ENCODE data around the gene RETN. TPM values are rescaled to one million over a fixed set of nuclear protein-coding genes. Genes with fewer than 3 reads are reported as not detected.

RETN gene
- polyA plus RNA-seq, 1 experiment = not detected

GRCh38 chr19:7690779-7691258 is 22.0 kb downstream of the RETN start:
- TF ChIP-seq CTCF (IDR thresholded peaks at IDR 0.05; ENCODE audit: low read depth, low read length) = no peak
- ChIA-PET CTCF (no interaction called here), POLR2A (no interaction called here)
- H3K27ac ChIP-seq (ENCODE audit: low read depth, low read length) = no peak overlapping the region
- no peak overlapping the region for H3K4me3 ChIP-seq (ENCODE audit: low read depth, low read length)
- H3K27me3 ChIP-seq (ENCODE audit: control insufficient read depth, insufficient read depth, low read length) = no peaks in the 10 kb centered on the region
- H3K9me3 ChIP-seq (ENCODE audit: control insufficient read depth, insufficient read depth, low read length) = peaks cover 5% of the 10 kb centered on the region; the same call in 1 of the 2 replicates
- DNase-seq (ENCODE audit: low read depth, low spot score) = no peak

GRCh38 chr19:7691497-7691896 is 22.6 kb downstream of the RETN start:
- ChIA-PET CTCF (no interaction called here), POLR2A (no interaction called here)
- DNase-seq (ENCODE audit: low read depth, low spot score) = no peak
- Histone ChIP-seq H3K27me3 (ENCODE audit: control insufficient read depth, insufficient read depth, low read length) (no peaks in the 10 kb centered on the region), H3K9me3 (ENCODE audit: control insufficient read depth, insufficient read depth, low read length) (peaks cover 5% of the 10 kb centered on the region; the same call in 1 of the 2 replicates), H3K4me3 (ENCODE audit: low read depth, low read length) (no peak overlapping the region), H3K27ac (ENCODE audit: low read depth, low read length) (no peak overlapping the region)
- no peak for TF ChIP-seq CTCF (IDR thresholded peaks at IDR 0.05; ENCODE audit: low read depth, low read length)

GRCh38 chr19:7692417-7693088 is 23.7 kb downstream of the RETN start:
- no peak for DNase-seq (ENCODE audit: low read depth, low spot score)
- Histone ChIP-seq H3K27me3 (ENCODE audit: control insufficient read depth, insufficient read depth, low read length) (no peaks in the 10 kb centered on the region), H3K9me3 (ENCODE audit: control insufficient read depth, insufficient read depth, low read length) (peaks cover 5% of the 10 kb centered on the region; the same call in 1 of the 2 replicates), H3K4me3 (ENCODE audit: low read depth, low read length) (no peak overlapping the region), H3K27ac (ENCODE audit: low read depth, low read length) (no peak overlapping the region)
- ChIA-PET POLR2A (no interaction called here), CTCF (no interaction called here)
- no peak for TF ChIP-seq CTCF (IDR thresholded peaks at IDR 0.05; ENCODE audit: low read depth, low read length)

GRCh38 chr19:7694499-7694898 is 25.6 kb downstream of the RETN start:
- H3K4me3 ChIP-seq (ENCODE audit: low read depth, low read length) = no peak overlapping the region
- POLR2A ChIA-PET = no interaction called here
- DNase-seq (ENCODE audit: low read depth, low spot score) = no peak
- TF ChIP-seq CTCF (IDR thresholded peaks at IDR 0.05; ENCODE audit: low read depth, low read length) = no peak
- CTCF ChIA-PET = no interaction called here
- peaks cover 5% of the 10 kb centered on the region; the same call in 1 of the 2 replicates for H3K9me3 ChIP-seq (ENCODE audit: control insufficient read depth, insufficient read depth, low read length)
- no peak overlapping the region for H3K27ac ChIP-seq (ENCODE audit: low read depth, low read length)
- peaks cover 4% of the 10 kb centered on the region for H3K27me3 ChIP-seq (ENCODE audit: control insufficient read depth, insufficient read depth, low read length)

GRCh38 chr19:7697721-7698287 is 29.0 kb downstream of the RETN start:
- Histone ChIP-seq H3K27me3 (ENCODE audit: control insufficient read depth, insufficient read depth, low read length) (peaks cover 4% of the 10 kb centered on the region), H3K9me3 (ENCODE audit: control insufficient read depth, insufficient read depth, low read length) (no peaks in the 10 kb centered on the region), H3K27ac (ENCODE audit: low read depth, low read length) (no peak overlapping the region), H3K4me3 (ENCODE audit: low read depth, low read length) (no peak overlapping the region)
- DNase-seq (ENCODE audit: low read depth, low spot score) = no peak
- ChIA-PET POLR2A (no interaction called here), CTCF (interaction anchor here (2.7 kb wide), 1 partner anchor 17 kb away, joined by 13 read pairs; the partner anchor contains the start of gene TRAPPC5)
- no peak for TF ChIP-seq CTCF (IDR thresholded peaks at IDR 0.05; ENCODE audit: low read depth, low read length)

Measured in AG04450 (cell line).